WI38 (cell line): Measurements from ENCODE around the gene RNPEPL1.

Experiments
- H3K4me3 ChIP-seq: 2 replicates; pipeline ENCODE4 v1.5.1; 2011; ENCODE audit warnings: low read depth, mild to moderate bottlenecking, control low read depth, low read length
- CTCF ChIP-seq: IDR thresholded peaks from 2 replicates; pipeline ENCODE4 v1.5.1; 2012; ENCODE audit warnings: low read depth, mild to moderate bottlenecking, control low read depth, low read length

RNPEPL1 gene

DNA sequence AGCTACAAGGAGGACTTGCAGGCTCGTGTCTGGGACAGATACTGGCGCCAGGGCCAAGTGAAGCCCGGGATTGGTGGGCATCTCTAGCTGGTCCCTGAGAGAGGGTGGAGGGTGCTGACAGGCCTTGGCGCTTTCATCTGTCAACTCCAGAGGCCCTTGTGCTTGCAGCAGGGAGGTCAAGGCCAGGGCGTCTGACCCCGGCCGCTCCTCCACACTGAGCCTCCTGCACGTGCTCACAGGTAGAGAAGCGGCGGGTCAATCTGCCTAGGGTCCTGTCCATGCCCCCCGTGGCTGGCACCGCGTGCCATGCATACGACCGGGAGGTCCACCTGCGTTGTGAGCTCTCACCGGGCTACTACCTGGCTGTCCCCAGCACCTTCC, 27.8 kb downstream of the RNPEPL1 start:
- TF ChIP-seq CTCF = no peak
- no peak overlapping the region for H3K4me3 ChIP-seq

GRCh38 chr2:240596491-240596931, 28.2 kb downstream of the RNPEPL1 start:
- H3K4me3 ChIP-seq = no peak overlapping the region
- TF ChIP-seq CTCF = no peak

DNA sequence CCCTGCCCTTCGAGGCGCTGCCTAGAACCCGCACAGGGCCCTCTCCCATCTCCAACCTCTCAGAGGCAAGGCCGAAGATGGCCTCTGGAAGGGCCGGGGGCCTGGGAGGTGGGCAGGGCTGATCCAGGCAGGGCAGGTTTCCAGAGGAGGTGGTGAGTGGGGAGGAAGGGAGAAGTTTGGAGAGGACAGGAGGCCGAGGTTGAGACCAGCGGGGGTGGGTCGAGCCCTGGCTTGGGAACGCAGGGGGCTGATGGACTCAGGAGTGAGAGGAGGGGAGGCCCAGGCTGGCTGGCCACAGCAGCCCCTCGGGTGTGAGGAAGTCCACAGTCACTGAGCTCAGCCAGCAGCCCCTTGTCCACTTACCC, 28.8 kb downstream of the RNPEPL1 start:
- no peak for TF ChIP-seq CTCF

GRCh38 chr2:240597419-240598181, 29.3 kb downstream of the RNPEPL1 start:
- TF ChIP-seq CTCF = no peak

More for the DNA sequence above, 28.8 kb downstream of the RNPEPL1 start:
- H3K4me3 ChIP-seq = no peak overlapping the region

DNA sequence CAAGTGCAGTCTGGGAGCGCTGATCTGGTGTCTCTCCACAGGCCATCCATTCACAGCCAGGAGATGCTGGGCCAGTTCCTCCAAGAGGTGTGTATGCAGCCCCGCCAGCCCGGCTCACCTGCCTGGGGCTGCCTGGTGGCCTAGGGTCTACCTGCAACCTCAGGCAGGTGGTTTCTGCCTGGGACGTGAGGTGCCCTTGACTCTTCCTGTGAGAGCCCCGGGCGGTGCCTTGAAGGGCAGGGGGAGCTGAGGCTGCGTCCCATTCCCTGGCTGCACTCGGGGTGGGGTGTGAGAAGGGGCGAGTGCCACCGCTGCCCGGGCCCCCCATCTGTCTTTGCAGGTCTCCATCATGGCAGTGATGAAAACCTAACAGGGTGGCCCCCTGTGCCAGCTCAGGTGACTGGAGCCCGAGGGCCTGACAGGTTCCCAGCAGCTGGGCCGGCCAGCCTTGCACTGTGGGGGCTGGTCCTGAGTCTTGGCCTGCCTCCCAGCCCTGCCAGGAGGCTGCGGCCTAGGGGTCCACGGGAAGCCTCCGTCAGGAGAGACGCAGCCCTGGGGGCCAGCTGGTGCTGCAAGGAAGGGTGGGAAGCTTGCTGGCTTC, 30.1 kb downstream of the RNPEPL1 start:
- TF ChIP-seq CTCF = no peak

More at GRCh38 chr2:240597419-240598181, 29.3 kb downstream of the RNPEPL1 start:
- no peak overlapping the region for H3K4me3 ChIP-seq

GRCh38 chr2:240599141-240599583, 30.9 kb downstream of the RNPEPL1 start:
- no peak for TF ChIP-seq CTCF
- no peak overlapping the region for H3K4me3 ChIP-seq

More for the DNA sequence above, 30.1 kb downstream of the RNPEPL1 start:
- no peak overlapping the region for H3K4me3 ChIP-seq

- TF ChIP-seq CTCF = no peak
- no peak overlapping the region for H3K4me3 ChIP-seq
Observed at GRCh38 chr2:240600451-240600961, 32.2 kb downstream of the RNPEPL1 start.
